K562 (cell line): ENCODE data around the gene FKBP7.

Source experiments
- C11orf30 ChIP-seq: fragments of 450-650 bp; IDR thresholded peaks from 2 replicates; pipeline ENCODE4 v1.6.1; 2016; ENCODE audit warnings: low read depth, mild to moderate bottlenecking
- CREB1 ChIP-seq, 2 experiments: sonication (generic) in 1 of 2; formaldehyde crosslinking in 1 of 2; IDR thresholded peaks; 2 replicates each; pipeline versions ENCODE4 v1.6.1 to v1.8.0; 2012 to 2022; ENCODE audit warnings: inconsistent platforms in 1 of 2, mild to moderate bottlenecking in 1 of 2, missing genetic modification reagents in 1 of 2, moderate library complexity in 1 of 2
- EP300 ChIP-seq: IDR thresholded peaks from 2 replicates; pipeline ENCODE4 v1.6.1; 2012; ENCODE audit warnings: low read length, improper control_type of control experiment
- GTF3C2 ChIP-seq: IDR thresholded peaks from 3 replicates; pipeline ENCODE4 v1.6.1; 2011; ENCODE audit warnings: borderline replicate concordance, mild to moderate bottlenecking, moderate library complexity; ENCODE audit not compliant: insufficient read length; ENCODE audit errors: extremely low read depth
- LARP7 ChIP-seq: fragments of 450-650 bp; IDR thresholded peaks from 2 replicates; pipeline ENCODE4 v1.6.1; 2016
- MTF1 ChIP-seq: fragments of 250-450 bp; sonication (Bioruptor Pico); IDR thresholded peaks from 2 replicates; pipeline ENCODE4 v1.9.0; 2021; ENCODE audit warnings: moderate library complexity, mild to moderate bottlenecking, inconsistent platforms, borderline replicate concordance
- REST ChIP-seq, 2 experiments: fragments of 450-650 bp; formaldehyde crosslinking in 1 of 2; IDR thresholded peaks; 2 replicates each; pipeline versions ENCODE4 v1.4.0 to v1.6.1; 2014 to 2020; ENCODE audit warnings: mild to moderate bottlenecking in 2 of 2, borderline replicate concordance in 1 of 2, low read depth in 1 of 2
- YY1 ChIP-seq, 3 experiments: IDR thresholded peaks; 2 replicates each; pipeline ENCODE4 v1.6.1; 2011; ENCODE audit warnings: low read length in 2 of 3, mild to moderate bottlenecking in 2 of 3, moderate library complexity in 2 of 3, borderline replicate concordance in 1 of 3, control low read depth in 1 of 3, low read depth in 1 of 3; ENCODE audit not compliant: insufficient read depth in 3 of 3, insufficient replicate concordance in 2 of 3, control insufficient read depth in 1 of 3, insufficient read length in 1 of 3; ENCODE audit errors: extremely low read depth in 1 of 3
- ZNF395 ChIP-seq: fragments of 200-800 bp; sonication (Bioruptor generic); IDR thresholded peaks from 2 replicates; pipeline ENCODE4 v1.6.1; 2017; ENCODE audit warnings: missing genetic modification characterization, missing compliant biosample characterization

- no peak for TF ChIP-seq ZNF395 (CRISPR knock-in tag)
- TF ChIP-seq MTF1, result no peak
- TF ChIP-seq C11orf30, result no peak
- no peak for TF ChIP-seq CREB1 (IDR thresholded peaks at IDR 0.05)
- no peak for TF ChIP-seq CREB1 (CRISPR knock-in tag; IDR thresholded peaks at IDR 0.05)
- TF ChIP-seq GTF3C2, result no peak
- TF ChIP-seq EP300, result no peak
- TF ChIP-seq YY1 (IDR thresholded peaks at IDR 0.05; ENCODE audit: borderline replicate concordance in 1 of 3, control insufficient read depth in 1 of 3, extremely low read depth in 1 of 3, insufficient read depth in 3 of 3, insufficient read length in 1 of 3, insufficient replicate concordance in 2 of 3, low read depth in 1 of 3, low read length in 2 of 3), result no peak
- no peak for TF ChIP-seq LARP7
- no peak for TF ChIP-seq REST (IDR thresholded peaks at IDR 0.05; ENCODE audit: borderline replicate concordance)
- no peak for TF ChIP-seq REST (CRISPR knock-in tag; IDR thresholded peaks at IDR 0.05; ENCODE audit: low read depth)
Observed at GRCh38 chr2:178526256-178526655, 47.9 kb upstream of the FKBP7 start.
